OCI-LY7 (cell line): ENCODE data around the gene RAB2B. TPM values are rescaled to one million over a fixed set of nuclear protein-coding genes. Genes with fewer than 3 reads are reported as not detected.

ENCODE experiments used
- BruUV-seq: library from RNA; stranded (reverse); fragments of 400-500 nt; replicated peaks from 2 replicates; lab custom pipeline; 2021; lab: Mats Ljungman, UMichigan
- CTCF ChIA-PET: fragments of 300-600 bp; sonication (Branson Sonifier 250); formaldehyde crosslinking; loops from one replicate; lab custom pipeline; 2022; ENCODE audit warnings: antibody characterized with exemption; ENCODE audit not compliant: unreplicated experiment; lab: Charles Lee
- POLR2A ChIA-PET: fragments of 300-600 bp; sonication (Branson Sonifier 250); formaldehyde crosslinking; loops from one replicate; lab custom pipeline; 2022; ENCODE audit warnings: antibody characterized with exemption; lab: Charles Lee
- DNase-seq: peaks from one replicate; pipeline ENCODE4 v3.0.0-alpha.2; 2015; ENCODE audit warnings: low spot score
- H2AFZ ChIP-seq: fragments of 200-600 bp; sonication (generic), shearing (Covaris generic); 2 replicates; pipeline ENCODE4 v1.6.1; 2014; ENCODE audit warnings: mild to moderate bottlenecking, antibody characterized with exemption, low read length, moderate library complexity
- H3K27ac ChIP-seq: fragments of 200-600 bp; sonication (generic); 2 replicates; pipeline ENCODE4 v1.5.1; 2014; ENCODE audit warnings: mixed run types, low read depth, mild to moderate bottlenecking, moderate library complexity, low read length, inconsistent platforms; ENCODE audit not compliant: poor library complexity, severe bottlenecking
- H3K36me3 ChIP-seq: fragments of 200-600 bp; sonication (generic); 2 replicates; pipeline ENCODE4 v1.6.1; 2014; ENCODE audit warnings: mild to moderate bottlenecking, antibody characterized with exemption, low read length, moderate library complexity, mixed read lengths; ENCODE audit not compliant: insufficient read depth
- H3K4me1 ChIP-seq: fragments of 200-600 bp; sonication (generic); 2 replicates; pipeline ENCODE4 v1.5.1; 2014; ENCODE audit warnings: mild to moderate bottlenecking, low read length; ENCODE audit not compliant: insufficient read depth, poor library complexity, severe bottlenecking
- H3K4me2 ChIP-seq: fragments of 200-600 bp; sonication (generic); 2 replicates; pipeline ENCODE4 v1.6.1; 2014; ENCODE audit warnings: mild to moderate bottlenecking, low read length
- H3K4me3 ChIP-seq: fragments of 200-600 bp; sonication (generic); 2 replicates; pipeline ENCODE4 v1.5.1; 2014; ENCODE audit warnings: mild to moderate bottlenecking, low read depth, low read length; ENCODE audit not compliant: poor library complexity, severe bottlenecking
- H3K79me2 ChIP-seq: fragments of 200-600 bp; sonication (generic); 2 replicates; pipeline ENCODE4 v1.6.1; 2016; ENCODE audit warnings: low read depth, mild to moderate bottlenecking, low read length, moderate library complexity, mixed read lengths; ENCODE audit not compliant: insufficient read depth
- H3K9me2 ChIP-seq: fragments of 200-600 bp; sonication (generic); 2 replicates; pipeline ENCODE4 v1.6.1; 2016; ENCODE audit warnings: mild to moderate bottlenecking, low read length, mixed read lengths; ENCODE audit not compliant: insufficient read depth
- H3K9me3 ChIP-seq: fragments of 200-600 bp; sonication (generic); 2 replicates; pipeline ENCODE4 v1.6.1; 2014; ENCODE audit warnings: mild to moderate bottlenecking, mixed run types, low read length, mixed read lengths
- H4K20me1 ChIP-seq: fragments of 200-600 bp; sonication (generic); 2 replicates; pipeline ENCODE4 v1.6.1; 2014; ENCODE audit warnings: mild to moderate bottlenecking, antibody characterized with exemption, low read length, moderate library complexity, mixed read lengths; ENCODE audit not compliant: insufficient read depth
- EZH2phosphoT487 ChIP-seq: fragments of 200-600 bp; sonication (generic); IDR thresholded peaks from 2 replicates; pipeline ENCODE4 v1.6.1; 2018; ENCODE audit warnings: low read depth, borderline replicate concordance, mild to moderate bottlenecking, mixed run types, antibody characterized with exemption, low read length, moderate library complexity, mixed read lengths
- intact Hi-C: fragments of 100-400 bp; cut with micrococcal nuclease; formaldehyde crosslinking; loops from one replicate; pipeline ENCODE4 v1.10.0; 2022; ENCODE audit not compliant: unreplicated experiment
- total RNA-seq, 2 experiments: library from RNA; depleted of rRNA in 1 of 2; stranded (reverse); fragments of >200 nt in 1 of 2; shearing (Covaris generic) in 1 of 2; gene quantifications; 2 replicates each; pipeline ENCODE4 v1.2.3, GENCODE V29; 2014 to 2022
- TF ChIP-seq, protein P1 (sequence below): fragments of 200-600 bp; sonication (generic); conservative IDR thresholded peaks from 2 replicates; pipeline ENCODE4 v1.5.1; 2014; ENCODE audit warnings: mild to moderate bottlenecking, antibody characterized with exemption, low read length, moderate library complexity, mixed read lengths

RAB2B gene
- total RNA-seq, 2 experiments from 2014 or later, result 14.5 to 18.7 TPM

DNA sequence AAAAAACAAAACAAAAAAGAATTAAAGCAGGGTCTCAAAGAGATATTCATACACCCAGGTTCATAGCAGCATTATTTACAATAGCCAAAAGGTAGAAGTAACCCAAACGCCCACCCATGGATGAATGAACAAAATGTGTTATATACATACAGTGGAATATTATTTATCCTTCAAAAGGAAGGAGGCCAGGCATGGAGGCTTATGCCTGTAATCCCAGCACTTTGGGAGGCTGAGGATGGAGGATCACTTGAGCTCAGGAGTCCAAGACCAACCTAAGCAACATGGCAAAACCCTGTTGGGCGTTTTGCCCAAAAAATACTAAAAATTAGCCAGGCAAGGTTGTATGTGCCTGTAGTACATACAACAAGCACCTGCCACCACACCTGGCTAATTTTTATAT lies 29.8 kb upstream of the RAB2B start:
- ChIA-PET POLR2A (no interaction called here), CTCF (no interaction called here)
- Histone ChIP-seq H3K4me2 (no peak overlapping the region), H3K4me1 (peaks cover 23% of the 10 kb centered on the region), H2AFZ (no peak overlapping the region), H3K79me2 (peaks cover 64% of the 10 kb centered on the region), H3K9me2 (no peaks in the 10 kb centered on the region), H3K27ac (no peak overlapping the region), H3K36me3 (peaks cover 66% of the 10 kb centered on the region), H3K9me3 (no peaks in the 10 kb centered on the region), H3K4me3 (no peak overlapping the region), H4K20me1 (no peaks in the 10 kb centered on the region)
- TF ChIP-seq, protein P1, sequence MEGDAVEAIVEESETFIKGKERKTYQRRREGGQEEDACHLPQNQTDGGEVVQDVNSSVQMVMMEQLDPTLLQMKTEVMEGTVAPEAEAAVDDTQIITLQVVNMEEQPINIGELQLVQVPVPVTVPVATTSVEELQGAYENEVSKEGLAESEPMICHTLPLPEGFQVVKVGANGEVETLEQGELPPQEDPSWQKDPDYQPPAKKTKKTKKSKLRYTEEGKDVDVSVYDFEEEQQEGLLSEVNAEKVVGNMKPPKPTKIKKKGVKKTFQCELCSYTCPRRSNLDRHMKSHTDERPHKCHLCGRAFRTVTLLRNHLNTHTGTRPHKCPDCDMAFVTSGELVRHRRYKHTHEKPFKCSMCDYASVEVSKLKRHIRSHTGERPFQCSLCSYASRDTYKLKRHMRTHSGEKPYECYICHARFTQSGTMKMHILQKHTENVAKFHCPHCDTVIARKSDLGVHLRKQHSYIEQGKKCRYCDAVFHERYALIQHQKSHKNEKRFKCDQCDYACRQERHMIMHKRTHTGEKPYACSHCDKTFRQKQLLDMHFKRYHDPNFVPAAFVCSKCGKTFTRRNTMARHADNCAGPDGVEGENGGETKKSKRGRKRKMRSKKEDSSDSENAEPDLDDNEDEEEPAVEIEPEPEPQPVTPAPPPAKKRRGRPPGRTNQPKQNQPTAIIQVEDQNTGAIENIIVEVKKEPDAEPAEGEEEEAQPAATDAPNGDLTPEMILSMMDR, result no peak
- TF ChIP-seq EZH2phosphoT487, result no peak
- no TSS peak for BruUV-seq
- DNase-seq, result no peak
- intact Hi-C loops, result no loop called here

DNA sequence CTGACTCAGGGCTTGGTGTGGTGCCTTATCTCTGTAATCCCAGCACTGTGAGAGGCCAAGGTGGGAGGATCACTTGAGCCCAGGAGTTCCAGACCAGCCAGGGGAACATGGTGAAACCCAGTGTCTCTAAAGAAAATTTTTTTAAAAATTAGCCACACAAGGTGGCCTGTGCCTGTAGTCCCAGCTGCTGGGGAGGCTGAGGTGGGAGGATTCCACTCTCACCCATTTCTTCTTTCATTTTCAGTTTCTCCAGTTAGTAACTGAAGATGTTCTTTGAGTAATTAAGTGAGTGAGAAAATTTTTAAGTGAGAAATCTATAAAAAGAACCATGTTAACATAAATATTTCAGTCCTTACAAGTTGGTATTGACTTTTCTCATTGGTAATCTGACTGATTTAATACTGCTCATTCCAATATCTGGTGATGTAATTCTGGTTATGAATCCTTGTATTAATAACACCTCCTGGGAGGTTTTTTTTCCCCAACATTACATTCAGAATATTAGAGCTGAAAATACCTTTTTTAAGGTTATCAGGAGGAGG lies 28.3 kb upstream of the RAB2B start:
- Histone ChIP-seq H3K9me3 (no peaks in the 10 kb centered on the region), H3K4me1 (peaks cover 21% of the 10 kb centered on the region), H3K4me3 (no peak overlapping the region), H3K27ac (no peak overlapping the region), H3K9me2 (no peaks in the 10 kb centered on the region), H3K36me3 (peaks cover 81% of the 10 kb centered on the region), H3K79me2 (peaks cover 54% of the 10 kb centered on the region), H4K20me1 (no peaks in the 10 kb centered on the region), H2AFZ (no peak overlapping the region), H3K4me2 (no peak overlapping the region)
- POLR2A ChIA-PET, result interaction anchor here (0.6 to 0.9 kb wide), 3 partner anchors 22 to 65 kb away, joined by 3 read pairs; no protein-coding TSS in a partner anchor
- CTCF ChIA-PET, result interaction anchor here (0.5 kb wide), 1 partner anchor 22 kb away, joined by 3 read pairs; no protein-coding TSS in a partner anchor
- intact Hi-C loops, result no loop called here
- no peak for DNase-seq
- BruUV-seq, result no TSS peak
- no peak for TF ChIP-seq EZH2phosphoT487
- TF ChIP-seq, protein P1, result no peak

DNA sequence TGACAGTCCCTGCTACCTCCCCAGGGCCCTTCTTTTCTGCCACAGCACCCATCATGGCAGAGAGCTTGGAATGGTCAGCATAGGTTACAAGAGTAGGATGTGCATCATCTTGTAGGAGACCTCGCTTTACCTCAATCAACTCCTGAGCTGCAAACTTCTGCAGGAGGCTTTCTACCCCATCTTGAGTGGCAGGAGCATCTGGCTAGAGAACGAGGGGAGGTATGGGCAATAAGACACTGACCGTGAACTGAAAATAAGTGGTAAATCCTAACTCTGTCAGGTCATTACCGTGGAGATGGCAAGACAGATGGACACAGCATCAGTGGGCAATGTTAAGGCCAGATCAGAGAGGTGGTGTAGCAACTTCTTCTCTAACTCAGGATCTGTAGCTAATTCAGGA lies 26.6 kb upstream of the RAB2B start:
- H2AFZ ChIP-seq, result no peak overlapping the region
- TF ChIP-seq EZH2phosphoT487, result no peak
- TF ChIP-seq, protein P1, result no peak
- H3K4me1 ChIP-seq, result peaks cover 10% of the 10 kb centered on the region
- no peaks in the 10 kb centered on the region for H3K9me2 ChIP-seq
- ChIA-PET CTCF (interaction anchor here (0.6 kb wide), 1 partner anchor 184 kb away, joined by 4 read pairs; no protein-coding TSS in a partner anchor), POLR2A (no interaction called here)
- peaks cover 86% of the 10 kb centered on the region for H3K36me3 ChIP-seq
- intact Hi-C loops, result no loop called here
- no peaks in the 10 kb centered on the region for H3K9me3 ChIP-seq
- BruUV-seq, result no TSS peak
- no peak overlapping the region for H3K4me3 ChIP-seq
- peaks cover 38% of the 10 kb centered on the region for H3K79me2 ChIP-seq
- no peak overlapping the region for H3K4me2 ChIP-seq
- H3K27ac ChIP-seq, result no peak overlapping the region
- H4K20me1 ChIP-seq, result no peaks in the 10 kb centered on the region; the same call in 1 of the 2 replicates
- DNase-seq, result no peak
